ENCODE results near the gene COL15A1. TPM values are rescaled to one million over a fixed set of nuclear protein-coding genes. Genes with fewer than 3 reads are reported as not detected.

The COL15A1 gene
- total RNA-seq, 1 experiment from 2014 or later, result not detected

DNA sequence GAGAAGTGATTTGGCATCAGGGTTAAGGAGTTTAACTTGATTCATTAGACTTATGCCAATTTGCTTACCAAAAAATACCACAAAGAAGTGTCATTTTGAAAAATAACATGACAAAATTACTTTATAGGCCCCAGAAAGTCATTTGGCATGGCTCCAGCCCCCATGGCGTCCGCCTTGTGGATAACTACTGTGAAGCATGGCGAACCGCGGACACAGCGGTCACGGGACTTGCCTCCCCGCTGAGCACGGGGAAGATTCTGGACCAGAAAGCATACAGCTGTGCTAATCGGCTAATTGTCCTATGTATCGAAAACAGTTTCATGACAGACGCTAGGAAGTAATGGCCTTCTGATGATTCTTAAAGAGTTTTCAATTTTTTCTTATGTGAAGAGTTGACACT is 125.8 kb downstream of the COL15A1 start:
- H3K9me3 Mint-ChIP-seq, result no peaks in the 10 kb centered on the region
- H3K4ac ChIP-seq (ENCODE audit: low read depth, low read length), result no peak overlapping the region
- no peaks in the 10 kb centered on the region for H3K79me2 ChIP-seq (ENCODE audit: insufficient read depth, low read length)
- peaks cover 5 to 9% of the 10 kb centered on the region in 2 experiments; a peak in 2 of 4 replicates for H3K4me1 Mint-ChIP-seq
- no peak overlapping the region for H2BK5ac ChIP-seq (ENCODE audit: insufficient read length, low read length)
- H4K8ac ChIP-seq (replicated peaks; ENCODE audit: insufficient read length, low read depth, low read length), result no peak overlapping the region
- no peaks in the 10 kb centered on the region for H3K36me3 Mint-ChIP-seq (ENCODE audit: insufficient read depth in 1 of 3, low read depth in 3 of 3)
- no peaks in the 10 kb centered on the region for H3K4me1 ChIP-seq (ENCODE audit: insufficient read depth, low read length)
- no peaks in the 10 kb centered on the region for H4K20me1 ChIP-seq (ENCODE audit: control insufficient read depth, insufficient read depth, insufficient read length)
- no peak overlapping the region for H3K9ac ChIP-seq (ENCODE audit: extremely low read depth, insufficient read length, low read length)
- H3T11ph ChIP-seq (ENCODE audit: low read length), result no peak overlapping the region
- no peak overlapping the region for H3K18ac ChIP-seq (ENCODE audit: insufficient read length, low read depth, low read length)
- no peaks in the 10 kb centered on the region for H3K23me2 ChIP-seq (ENCODE audit: insufficient read length, low read depth, low read length, poor library complexity, severe bottlenecking)
- no peak overlapping the region for H3K23ac ChIP-seq (ENCODE audit: insufficient read length, low read depth, low read length)
- H3K27ac ChIP-seq (ENCODE audit: insufficient read length, low read depth, low read length), result no peak overlapping the region
- no peak overlapping the region for H2BK15ac ChIP-seq (ENCODE audit: low read depth, low read length)
- no peak overlapping the region for H4K5ac ChIP-seq (ENCODE audit: insufficient read length, low read depth, low read length)
- no peaks in the 10 kb centered on the region for H3K9me3 ChIP-seq (ENCODE audit: control insufficient read depth, low read depth, low read length)
- H2BK120ac ChIP-seq (ENCODE audit: low read depth, low read length, poor library complexity, severe bottlenecking), result no peak overlapping the region
- H2BK12ac ChIP-seq (ENCODE audit: insufficient read length, low read depth, low read length), result no peak overlapping the region
- no peaks in the 10 kb centered on the region for H3K27me3 ChIP-seq (ENCODE audit: insufficient read depth, low read length)
- no peak overlapping the region for H3K27ac Mint-ChIP-seq
- H3K4me2 ChIP-seq (ENCODE audit: insufficient read depth, insufficient read length, low read length), result no peak overlapping the region
- H2AFZ ChIP-seq (ENCODE audit: low read length), result no peak overlapping the region
- H3K4me3 Mint-ChIP-seq, result no peak overlapping the region
- no peak overlapping the region for H3K56ac ChIP-seq (ENCODE audit: insufficient read length, low read depth, low read length)
- H4K91ac ChIP-seq (ENCODE audit: insufficient read length, low read depth, low read length), result no peak overlapping the region
- H3K14ac ChIP-seq (ENCODE audit: insufficient read depth, low read length), result no peak overlapping the region
- H2AK5ac ChIP-seq (ENCODE audit: insufficient read length, low read length), result no peak overlapping the region
- H3K27me3 Mint-ChIP-seq (ENCODE audit: low read depth), result no peaks in the 10 kb centered on the region; the same call in 1 of the 2 replicates
- TF ChIP-seq CTCF (conservative IDR thresholded peaks at IDR 0.05), result no peak
- WGBS (ENCODE audit: extremely low coverage, insufficient read length, low lambda C conversion rate), result no CpG with 5 or more reads among the region's 12 CpGs
- H3K79me1 ChIP-seq (ENCODE audit: insufficient read depth, low read depth, low read length, poor library complexity, severe bottlenecking), result no peaks in the 10 kb centered on the region
- no peak for DNase-seq
- H2BK20ac ChIP-seq (ENCODE audit: low read depth, low read length, poor library complexity, severe bottlenecking), result no peak overlapping the region
